Stimulated activated CD4-positive, alpha-beta T cell treated with anti-CD3 and anti-CD28 coated beads, Interleukin-12 subunit alpha, Interleukin-12 subunit beta, amount 100 ng/mL, for 48 hours (primary cell): ENCODE measurements around the gene CFI.

Source experiments
- DNase-seq, 3 donors: peaks; one replicate each; pipeline ENCODE4 v3.0.0-alpha.2; 2020; ENCODE audit warnings: low read depth in 2 of 3, low spot score in 1 of 3

CFI gene

DNA sequence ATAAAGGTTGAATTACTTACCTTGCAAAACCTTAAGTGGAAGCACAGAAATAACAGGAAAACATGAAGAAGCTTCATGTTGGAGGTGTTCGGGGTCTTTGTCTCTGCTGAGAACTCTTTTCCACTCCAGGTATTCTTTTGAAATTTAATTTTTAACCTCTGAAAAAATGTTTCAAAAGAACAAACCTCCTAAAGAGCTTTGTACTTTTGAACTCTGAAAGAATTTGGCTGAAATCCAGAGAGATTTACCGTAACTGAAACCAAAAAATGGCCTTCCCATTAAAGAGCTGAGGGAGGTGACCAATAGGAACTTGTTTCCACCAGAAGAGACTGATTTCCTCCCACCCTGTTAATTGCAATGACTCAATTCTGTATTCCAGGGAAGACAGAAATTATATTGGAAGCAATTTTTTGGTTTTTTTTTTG, at the start of gene CFI:
Gene CFI (minus strand): TSS at position 105 of the 425 bp plus-strand sequence. CDS start 28 bp downstream, at position 77.
- DNase-seq = no peak

DNA sequence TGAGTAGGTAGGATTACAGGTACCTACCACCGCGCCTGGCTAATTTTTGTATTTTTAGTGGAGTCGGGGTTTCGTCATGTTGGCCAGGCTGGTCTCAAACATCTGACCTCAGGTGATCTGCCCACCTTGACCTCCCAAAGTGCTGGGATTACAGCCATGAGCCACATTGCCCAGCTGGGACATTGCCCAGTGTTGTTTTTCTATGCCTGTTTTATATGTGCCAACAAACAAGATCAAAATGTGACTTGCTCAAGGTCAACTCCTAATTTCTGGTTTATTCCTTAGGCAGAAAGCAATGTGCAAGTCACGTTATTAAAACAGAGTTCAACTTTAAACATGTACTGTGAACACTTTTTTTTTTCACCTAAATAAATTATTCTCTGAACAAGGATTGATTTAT, 48.8 kb upstream of the CFI start:
- no peak for DNase-seq

DNA sequence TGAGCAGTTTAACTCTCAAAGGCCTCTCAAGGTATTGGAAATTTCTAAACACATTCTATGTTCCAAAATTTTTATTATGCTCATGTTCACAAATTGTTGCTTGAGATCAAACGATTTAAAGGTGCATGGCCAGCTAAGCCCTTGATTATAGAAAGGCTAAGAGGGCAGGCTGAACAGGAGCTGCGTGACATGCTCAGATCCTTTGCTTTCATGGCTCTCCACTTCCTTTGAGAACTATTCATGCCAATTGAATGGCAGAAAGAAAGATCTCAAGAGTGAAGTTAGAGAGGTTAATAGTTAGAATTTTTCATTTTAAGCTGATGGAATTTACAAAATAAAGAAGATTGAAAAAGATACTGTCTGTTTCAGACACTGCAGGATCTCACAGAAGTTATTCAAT, 46.7 kb upstream of the CFI start:
- no peak for DNase-seq

GRCh38 chr4:109847896-109848442, 46.2 kb upstream of the CFI start, which contains the start of gene LRIT3:
Gene LRIT3 (plus strand): TSS chr4:109848107. CDS start chr4:109848202, 95 bp downstream.
- DNase-seq = no peak

GRCh38 chr4:109846395-109847098, 44.7 kb upstream of the CFI start:
- DNase-seq = no peak

DNA sequence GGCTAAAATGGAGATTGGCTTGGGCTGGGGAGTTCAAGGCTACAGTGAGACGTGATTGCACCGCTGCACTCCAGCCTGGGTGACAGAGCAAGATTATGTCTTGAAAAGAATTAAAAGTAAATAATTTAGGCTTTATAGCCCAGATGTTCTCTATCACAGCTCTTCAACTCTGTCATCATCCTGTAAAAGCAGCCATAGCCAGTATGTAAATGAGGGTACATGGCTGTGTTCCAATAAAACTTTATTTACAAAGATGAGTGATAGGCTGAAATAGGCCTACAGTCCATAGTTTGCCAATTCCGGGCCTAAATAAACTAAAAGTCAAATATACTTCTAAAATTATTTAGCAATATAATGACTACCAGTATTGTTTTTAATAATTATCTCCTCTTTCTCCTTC, 35.2 kb upstream of the CFI start:
- DNase-seq = no peak

DNA sequence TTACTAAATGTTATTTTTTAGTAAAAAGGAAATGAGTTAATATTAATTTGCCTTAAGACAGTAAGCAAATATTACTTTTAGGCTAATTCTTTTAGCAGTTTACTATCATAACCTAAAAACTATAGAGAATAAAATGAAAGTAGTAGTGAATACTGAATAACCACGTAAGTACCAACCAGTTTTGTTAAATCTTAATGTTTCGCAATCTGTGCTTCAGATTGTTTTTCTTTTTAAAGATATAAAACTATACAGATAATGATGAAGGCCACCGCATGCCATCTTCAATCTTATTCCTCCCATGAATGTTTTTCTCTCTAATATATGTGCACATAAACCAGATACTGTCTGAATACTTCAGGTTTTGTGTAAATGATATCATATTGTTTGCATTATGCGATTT, 32.0 kb upstream of the CFI start:
- DNase-seq = no peak

GRCh38 chr4:109827672-109828071, 25.9 kb upstream of the CFI start, which contains the start of gene RRH:
Gene RRH (plus strand): TSS chr4:109827972. CDS start chr4:109828028, 56 bp downstream.
- no peak for DNase-seq

DNA sequence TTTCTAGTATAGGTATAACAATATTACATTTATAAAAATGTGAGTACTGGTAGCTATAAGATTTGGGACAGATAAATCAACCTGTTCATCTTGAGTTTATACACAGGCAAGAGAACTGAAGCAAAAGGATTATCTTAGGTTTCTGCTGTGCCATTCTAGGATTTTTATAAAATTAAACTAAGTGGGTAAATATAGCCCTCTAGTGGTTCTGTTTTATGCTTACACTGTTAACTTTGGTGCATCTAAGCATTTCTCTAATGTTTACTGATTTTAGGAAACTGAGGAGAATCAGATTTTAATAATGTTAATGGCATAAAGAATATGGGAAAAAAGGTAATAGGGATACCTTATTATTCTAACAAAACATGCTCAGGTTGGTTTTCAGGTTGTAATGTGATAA, 24.9 kb upstream of the CFI start:
- DNase-seq = no peak

DNA sequence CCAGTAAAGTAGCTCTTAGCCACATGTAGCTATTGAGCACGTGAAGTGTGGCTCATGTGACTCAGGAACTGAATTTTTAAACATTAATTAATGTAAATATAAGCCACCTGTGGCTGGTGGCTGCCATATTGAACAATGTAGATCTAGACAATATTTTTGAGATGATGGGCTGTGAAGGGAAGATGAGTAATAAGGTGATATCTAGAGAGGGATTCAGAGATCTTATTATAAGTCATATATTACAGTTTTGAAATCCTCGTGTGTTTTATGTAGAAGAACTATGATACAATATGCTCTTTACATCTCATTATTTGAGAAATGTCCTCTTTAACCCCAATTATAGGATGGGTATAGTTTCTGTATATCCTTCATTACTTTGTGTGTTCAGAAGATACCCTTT, 19.4 kb upstream of the CFI start:
- no peak for DNase-seq

DNA sequence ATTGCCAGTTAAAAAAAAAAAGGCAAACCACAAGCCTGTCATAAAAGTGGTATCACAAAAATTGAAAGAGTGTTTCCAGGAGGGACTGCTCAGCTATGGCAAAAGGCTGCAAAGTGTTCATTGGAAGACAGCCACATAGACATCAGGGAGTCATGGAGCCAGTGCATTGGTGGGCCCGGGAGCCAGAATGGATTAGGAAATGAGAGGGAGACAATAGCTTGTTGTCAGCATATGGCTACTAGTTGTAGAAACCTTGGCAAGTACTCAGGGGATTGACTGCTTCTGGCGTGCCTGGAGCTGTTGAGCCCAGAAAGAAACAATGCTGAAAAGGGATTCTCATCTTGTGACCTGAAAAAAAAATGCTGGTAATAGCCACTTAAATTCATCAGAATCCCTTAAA, 18.8 kb upstream of the CFI start:
- DNase-seq = no peak

DNA sequence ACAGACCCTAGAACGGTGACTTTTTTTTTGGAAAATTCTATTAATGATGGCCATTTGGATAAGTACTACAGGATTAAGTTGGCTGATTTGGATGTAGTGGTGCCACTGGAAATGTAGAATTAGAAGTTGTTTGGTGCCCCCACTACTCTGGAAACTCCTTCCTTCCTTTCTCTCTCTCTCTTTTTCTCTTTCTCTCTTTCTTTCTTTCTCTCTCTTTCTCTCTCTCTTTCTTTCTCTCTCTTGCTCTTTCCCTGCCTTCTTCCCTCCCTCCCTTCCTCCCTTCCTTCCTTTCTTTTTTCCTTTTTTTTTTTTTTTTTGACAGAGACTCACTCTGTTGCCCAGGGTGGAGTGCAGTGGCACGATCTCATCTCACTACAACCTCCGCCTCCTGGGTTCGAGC, 16.5 kb upstream of the CFI start:
- no peak for DNase-seq

DNA sequence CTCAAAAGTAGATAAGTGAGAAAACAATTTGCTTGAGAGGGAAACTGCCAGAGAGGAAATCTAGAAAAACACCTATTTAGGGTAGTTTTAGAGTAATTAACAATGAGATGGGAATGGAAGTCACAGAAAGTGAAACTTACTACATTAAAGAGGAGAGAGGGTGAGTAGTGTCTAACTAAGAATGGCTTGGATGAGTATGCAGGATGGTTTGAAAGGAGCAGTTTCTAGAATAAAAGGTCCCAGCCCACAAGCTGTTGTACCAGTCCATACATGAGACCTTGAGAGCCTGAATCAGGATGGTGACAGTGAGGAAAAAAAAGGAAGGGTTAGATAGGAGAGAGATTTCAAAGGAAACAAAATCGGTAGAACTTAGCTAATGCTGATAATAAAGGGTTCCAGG, 15.1 kb upstream of the CFI start:
- no peak for DNase-seq

DNA sequence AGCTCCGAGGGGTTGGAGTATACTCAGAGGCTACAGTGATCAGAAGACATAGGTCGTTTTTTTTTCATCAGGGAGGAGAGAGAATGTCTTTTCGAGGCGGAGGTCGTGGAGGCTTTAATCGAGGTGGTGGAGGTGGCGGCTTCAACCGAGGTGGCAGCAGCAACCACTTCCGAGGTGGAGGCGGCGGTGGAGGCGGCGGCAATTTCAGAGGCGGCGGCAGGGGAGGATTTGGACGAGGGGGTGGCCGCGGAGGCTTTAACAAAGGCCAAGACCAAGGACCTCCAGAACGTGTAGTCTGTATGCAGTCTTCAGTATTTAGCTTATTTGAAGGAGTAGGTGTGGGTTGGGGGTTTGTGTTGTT, 14.3 kb upstream of the CFI start:
- DNase-seq = peak; percentile 14 to 34 (median 21)

GRCh38 chr4:109815151-109816081, 13.6 kb upstream of the CFI start, which contains the start of gene GAR1:
Gene GAR1 (plus strand): TSS chr4:109815762. CDS start chr4:109816165, 403 bp downstream.
- peak; percentile 83 to 85 (median 85) for DNase-seq

DNA sequence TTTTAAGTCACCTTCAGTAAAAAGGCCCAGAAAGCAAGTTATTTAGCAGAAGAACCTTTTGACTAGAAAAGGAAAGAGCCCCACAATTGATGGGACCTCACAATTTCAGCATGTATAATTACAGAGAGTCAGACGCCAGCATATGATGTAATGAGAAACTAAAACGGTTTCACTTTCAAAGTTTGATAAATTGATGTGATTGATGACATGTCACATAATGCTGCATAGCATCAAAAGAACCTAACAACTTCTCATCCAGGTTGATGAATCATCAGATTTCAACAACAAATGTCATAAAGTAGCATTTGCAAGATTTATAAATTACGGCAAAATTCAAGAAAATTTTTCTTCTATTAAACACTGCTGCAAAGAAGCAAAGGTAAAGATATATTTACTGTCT, 9.9 kb upstream of the CFI start:
- DNase-seq = no peak

- no peak for DNase-seq
These were observed 9.0 kb upstream of the CFI start for GRCh38 chr4:109810552-109811387.

DNA sequence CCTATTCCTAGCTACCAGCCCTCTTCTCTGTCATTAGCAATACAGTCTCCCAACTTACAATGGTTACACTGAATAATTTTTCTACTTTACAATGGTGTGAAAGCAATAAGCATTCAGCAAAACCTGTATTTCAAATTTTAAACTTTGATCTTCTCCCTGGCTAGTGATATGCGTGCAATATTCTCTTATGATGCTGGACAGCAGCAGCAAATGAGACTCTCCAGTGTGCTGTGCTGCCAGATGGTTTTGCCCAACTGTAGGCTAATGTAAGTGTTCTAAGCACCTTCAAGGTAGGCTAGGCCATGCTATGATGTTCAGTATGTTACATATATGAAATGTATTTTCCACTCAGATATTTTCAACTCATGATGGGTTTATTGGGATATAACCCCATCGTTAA, 7.9 kb upstream of the CFI start:
- DNase-seq = no peak

DNA sequence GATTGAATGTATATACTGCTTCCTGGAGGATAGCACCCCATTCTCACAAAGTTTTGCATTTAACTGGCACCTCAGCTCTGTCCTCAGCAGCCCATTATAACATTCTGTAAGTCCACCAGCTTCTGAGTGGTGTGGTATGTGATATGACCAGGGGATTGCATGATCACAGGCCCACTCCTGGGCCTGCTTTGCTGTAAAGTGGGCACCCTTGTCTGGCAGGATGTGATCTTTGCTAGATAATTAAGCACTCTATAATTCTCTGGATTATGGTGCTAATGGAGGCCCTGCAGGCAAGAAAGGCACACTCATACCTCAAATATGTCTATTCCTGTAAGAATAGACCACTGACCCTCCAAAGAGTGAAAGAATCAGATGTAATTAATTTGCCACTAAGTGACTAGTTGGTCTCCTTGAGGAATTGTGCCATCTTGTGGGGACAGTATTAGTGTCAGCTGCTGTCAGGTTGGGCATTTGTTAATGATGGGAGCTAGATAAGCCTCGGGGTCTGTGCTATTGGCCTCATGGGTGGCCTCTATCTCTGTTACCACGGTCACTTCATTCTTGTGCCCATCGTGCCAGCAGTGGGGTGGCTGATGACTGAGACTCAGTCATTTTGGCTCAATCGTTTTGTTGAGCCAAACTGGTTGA, 2.2 kb upstream of the CFI start:
- DNase-seq = peak in 1 of 3 donors; percentile 8

- DNase-seq = no peak
These were observed 555 bp downstream of the CFI start for GRCh38 chr4:109801099-109801789.
